C1 segment of cervical spinal cord (tissue), 14 donors: ENCODE measurements around the gene ABI2.
"Not testable (repeated sequence)": the region's sequence is repeated elsewhere in the genome, so short reads cannot be mapped to it uniquely, and the experiment has no call there.

ENCODE experiments used
- DNase-seq, 14 donors: peaks; one replicate each; lab custom pipeline; 2025; lab: John Stamatoyannopoulos, UW

The ABI2 gene

GRCh38 chr2:203327901-203328759 is at the start of gene ABI2:
Gene ABI2 (plus strand): TSS chr2:203328394. CDS start chr2:203328515, 121 bp downstream.
- DNase-seq = peak in 13 of 14 donors; percentile 47 to 91 (median 81)

DNA sequence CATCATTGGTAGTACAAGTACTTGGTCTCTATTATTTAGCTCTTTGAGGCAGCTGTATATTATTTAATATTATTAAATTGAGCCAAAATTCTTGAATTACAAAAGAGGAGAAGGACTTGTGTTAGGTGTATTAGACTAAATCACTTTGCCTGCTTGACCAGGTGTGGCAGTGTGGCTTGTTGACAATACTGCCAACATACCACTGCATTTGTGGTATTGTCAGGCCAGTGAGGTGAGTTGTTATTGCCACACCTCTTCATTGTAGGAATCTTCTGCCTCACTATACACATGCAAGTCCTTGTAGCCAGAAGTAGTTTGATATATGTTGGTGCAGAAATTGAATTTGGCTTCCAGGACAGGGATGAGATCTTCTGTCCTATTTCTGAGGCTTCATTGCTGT is 48.9 kb upstream of the ABI2 start:
- DNase-seq = no peak

DNA sequence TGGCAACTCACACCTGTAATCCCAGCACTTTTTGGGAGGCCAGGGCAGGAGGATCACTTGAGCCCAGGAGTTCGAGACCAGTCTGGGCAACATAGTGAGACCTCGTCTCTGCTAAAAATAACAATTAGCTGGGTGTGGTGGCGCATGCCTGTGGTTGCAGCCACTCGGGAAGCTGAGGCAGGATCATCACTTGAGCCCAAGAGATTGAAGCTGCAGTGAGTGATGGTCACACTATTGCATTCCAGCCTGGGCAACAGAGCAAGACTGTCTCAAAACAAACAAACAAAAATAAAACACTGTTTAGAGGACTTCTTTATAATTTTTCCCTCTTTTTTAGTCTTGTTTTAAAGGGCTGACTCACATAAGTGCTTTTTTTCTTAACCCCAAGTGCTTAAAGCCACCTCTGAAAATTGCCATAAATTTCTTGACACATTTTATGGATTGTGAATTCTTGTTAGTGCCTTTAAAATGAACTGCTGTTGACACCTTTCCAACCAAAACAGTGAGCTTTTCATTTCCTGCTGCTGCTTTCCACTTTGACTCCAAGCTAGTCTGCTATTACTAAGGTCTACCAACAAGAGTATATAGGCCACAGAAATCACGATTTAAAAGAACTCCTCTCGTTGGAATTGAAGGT is 47.6 kb upstream of the ABI2 start:
- no peak for DNase-seq

GRCh38 chr2:203282101-203282500 is 46.1 kb upstream of the ABI2 start:
- no peak for DNase-seq

- no peak for DNase-seq
Measured at GRCh38 chr2:203286532-203286931, 41.7 kb upstream of the ABI2 start.

GRCh38 chr2:203301667-203302066 is 26.5 kb upstream of the ABI2 start:
- no peak for DNase-seq

GRCh38 chr2:203302586-203302985 is 25.6 kb upstream of the ABI2 start:
- DNase-seq = not testable (repeated sequence)

DNA sequence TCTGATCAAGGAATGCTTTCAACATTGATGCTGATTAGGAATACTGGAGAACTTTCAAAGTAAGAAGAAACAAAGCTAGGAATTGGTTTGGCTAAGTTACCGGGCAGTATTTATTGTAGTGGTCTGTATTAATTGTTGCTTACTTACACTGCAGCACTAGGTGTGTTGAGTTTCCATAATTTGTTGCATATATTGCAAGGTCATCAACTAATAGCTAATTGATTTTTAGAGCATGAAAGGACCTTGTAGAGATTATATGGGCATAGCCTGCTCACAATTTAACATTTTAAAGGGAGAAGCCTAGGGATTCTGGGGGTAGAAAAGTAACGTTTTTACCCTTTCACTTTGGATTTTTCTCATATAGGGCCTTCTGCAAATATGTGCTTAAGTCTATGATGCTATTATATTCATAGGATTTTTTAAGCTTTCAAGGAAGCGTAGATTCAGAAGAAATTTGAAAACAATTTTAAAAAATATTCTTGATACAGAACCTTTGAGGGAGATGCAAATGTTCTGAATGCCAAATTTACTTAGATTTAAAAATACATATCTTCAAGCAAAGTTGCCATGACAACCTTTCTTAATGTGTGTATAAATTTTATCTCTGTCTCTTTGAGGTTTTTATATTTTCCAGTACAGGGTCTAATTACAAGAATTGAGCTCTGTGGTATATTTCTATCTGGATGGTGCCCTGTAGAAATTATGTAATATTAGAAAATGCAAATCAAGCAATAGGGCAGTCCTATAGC is 17.3 kb upstream of the ABI2 start:
- no peak for DNase-seq

DNA sequence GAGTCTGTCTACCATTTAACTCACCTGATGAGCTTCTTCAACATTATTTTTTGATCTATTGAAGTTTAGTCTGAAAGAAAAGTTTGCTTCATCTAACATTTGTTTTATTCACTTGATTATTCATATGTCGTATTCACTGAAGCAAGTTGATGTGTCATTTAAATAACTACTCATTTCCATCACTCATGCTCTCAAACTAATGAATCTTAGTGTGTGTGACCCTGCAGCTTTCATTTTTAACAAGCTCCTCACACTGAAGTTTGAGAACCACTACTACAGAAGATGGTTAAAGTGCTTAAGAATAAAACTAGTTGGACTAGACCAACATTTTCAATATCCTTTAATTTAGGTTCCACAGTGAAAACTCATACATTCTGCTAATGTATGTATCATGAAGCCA is 1.8 kb upstream of the ABI2 start:
- DNase-seq = no peak

- DNase-seq = peak in 2 of 14 donors; percentile 53 to 63
Measured at GRCh38 chr2:203327582-203327900, 653 bp upstream of the ABI2 start.

- peak in 11 of 14 donors; percentile 3 to 66 (median 46) for DNase-seq
Measured at GRCh38 chr2:203328760-203329540, 756 bp downstream of the ABI2 start.

- DNase-seq = peak in 1 of 14 donors; percentile 17
Measured at GRCh38 chr2:203330434-203330833, 2.2 kb downstream of the ABI2 start.

DNA sequence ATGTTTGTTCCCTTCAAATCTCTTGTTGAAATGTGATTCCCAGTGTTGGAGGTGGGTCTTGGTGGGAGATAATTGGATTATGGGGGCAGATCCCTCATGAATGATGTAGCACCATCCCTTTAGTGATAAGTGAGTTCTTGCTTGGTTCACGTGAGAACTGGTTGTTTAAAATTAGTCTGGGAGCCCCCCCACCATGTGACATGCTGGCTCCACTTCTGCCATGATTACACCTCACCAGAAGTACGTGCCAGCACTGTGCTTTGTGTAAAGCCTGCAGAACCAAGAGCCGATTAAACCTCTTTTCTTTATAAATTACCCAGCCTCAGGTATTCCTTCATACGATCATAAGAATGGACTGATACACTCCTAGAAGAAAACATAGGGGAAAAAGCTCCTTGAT is 10.1 kb downstream of the ABI2 start:
- DNase-seq = peak in 1 of 14 donors; percentile 13

DNA sequence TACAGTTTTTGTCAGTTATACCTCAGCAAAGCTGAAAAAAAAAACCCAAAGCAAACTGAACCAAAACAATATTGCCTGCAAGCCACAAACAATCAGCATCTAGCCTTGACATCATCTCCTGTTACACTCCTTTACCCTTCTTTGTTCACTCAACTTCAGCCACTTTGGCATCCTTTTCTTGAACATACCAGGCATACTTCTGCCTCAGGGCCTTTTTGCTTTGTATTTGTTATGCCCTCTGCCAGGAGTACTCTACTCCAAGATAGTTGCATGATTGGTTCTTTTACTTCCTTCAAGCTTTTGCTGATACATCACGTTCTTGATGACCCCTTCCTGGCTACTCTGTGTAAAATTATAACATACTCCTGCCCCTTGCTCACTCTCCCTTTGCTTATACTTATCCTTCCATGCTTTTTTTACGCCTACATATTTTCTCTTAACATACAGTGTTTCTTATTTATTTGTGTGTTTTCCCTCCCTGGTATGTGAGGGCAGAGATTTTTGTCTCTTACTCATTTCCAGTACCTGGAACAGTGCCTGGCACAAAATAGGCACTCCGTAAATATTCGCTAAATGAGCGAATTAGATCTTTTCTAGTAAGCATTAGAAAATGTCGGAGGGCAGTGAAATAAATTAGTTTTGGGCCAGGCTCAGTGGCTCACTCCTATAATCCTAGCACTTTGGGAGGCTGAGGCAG is 12.7 kb downstream of the ABI2 start:
- no peak for DNase-seq

GRCh38 chr2:203341741-203342310 is 13.6 kb downstream of the ABI2 start:
- DNase-seq = no peak

GRCh38 chr2:203342374-203342773 is 14.2 kb downstream of the ABI2 start:
- DNase-seq = not testable (repeated sequence)

- no peak for DNase-seq
Measured at GRCh38 chr2:203344667-203345066, 16.5 kb downstream of the ABI2 start.

DNA sequence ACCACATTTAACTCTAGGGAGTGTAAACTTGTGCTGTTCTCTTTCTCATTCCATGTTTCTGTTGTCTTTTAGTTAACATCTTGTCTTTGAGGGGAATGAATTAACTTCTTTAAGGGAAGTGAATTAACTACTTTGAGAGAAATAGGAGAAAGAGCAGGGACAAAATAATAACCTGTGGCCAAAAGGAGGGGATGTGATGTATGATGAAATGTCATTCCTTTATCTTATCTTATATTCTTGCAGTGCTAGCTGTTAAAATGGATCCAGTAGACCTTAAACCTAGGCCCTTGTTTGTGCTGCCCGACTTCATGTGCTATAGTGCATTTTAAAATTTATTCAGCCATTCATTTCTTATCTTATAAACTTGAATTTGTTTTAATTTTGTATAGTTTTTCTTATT is 18.4 kb downstream of the ABI2 start:
- DNase-seq = no peak

GRCh38 chr2:203347375-203347774 is 19.2 kb downstream of the ABI2 start:
- DNase-seq = no peak

DNA sequence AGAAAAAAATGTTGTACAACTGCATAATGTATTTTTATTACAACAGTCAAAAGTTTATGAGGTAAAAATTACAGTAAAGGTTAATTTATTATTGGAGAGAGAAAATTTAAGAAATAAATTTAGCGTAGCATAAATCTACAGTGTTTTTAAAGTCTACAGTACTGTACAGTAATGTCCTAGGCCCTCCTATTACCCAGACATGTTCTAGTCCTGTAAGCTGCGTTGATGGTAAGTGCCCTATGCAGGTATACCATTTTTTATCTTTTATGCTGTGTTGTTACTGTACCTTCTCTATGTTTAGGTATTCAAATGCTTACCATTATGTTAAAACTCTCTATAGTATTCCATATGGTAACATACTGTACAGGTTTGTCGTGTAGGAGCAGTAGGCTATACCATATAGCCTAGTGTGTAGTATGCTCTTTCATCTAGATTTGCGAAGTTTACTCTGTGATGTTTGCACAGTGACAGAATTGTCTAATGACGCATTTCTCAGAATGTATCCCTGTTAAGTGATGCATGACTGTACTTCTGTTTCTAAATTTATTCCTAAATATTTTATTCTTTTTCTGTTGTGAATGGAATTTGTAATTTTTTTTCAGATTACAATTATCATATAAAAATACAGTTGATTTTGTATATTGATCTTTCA is 24.5 kb downstream of the ABI2 start:
- no peak for DNase-seq
